Suppressor macrophage (primary cell): ENCODE measurements around the gene DAP.
"Not testable (repeated sequence)": the region's sequence is repeated elsewhere in the genome, so short reads cannot be mapped to it uniquely, and the experiment has no call there.

Experiments used
- DNase-seq, 4 experiments: peaks; one replicate each; pipeline ENCODE4 v3.0.0-alpha.2; 2020 to 2022

Gene DAP

DNA sequence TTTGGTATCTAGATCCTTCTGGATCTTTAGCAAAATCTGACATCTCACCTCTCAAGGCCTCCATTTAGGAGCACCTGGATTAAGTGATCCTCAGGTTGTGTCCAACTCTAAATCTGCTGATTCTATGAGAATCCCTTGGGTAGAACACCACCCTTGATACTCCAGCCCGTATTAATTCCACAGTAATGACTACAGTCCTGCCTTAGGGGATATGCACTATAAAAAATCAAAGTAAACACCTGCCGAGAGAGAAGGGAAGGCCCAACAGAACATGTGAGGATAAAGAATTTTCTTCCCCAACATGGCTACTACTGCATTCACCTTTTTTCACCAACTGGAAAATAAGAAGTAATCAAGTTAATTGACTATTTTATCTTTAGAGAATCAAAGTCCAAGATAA, 27.6 kb downstream of the DAP start:
- DNase-seq, result no peak

DNA sequence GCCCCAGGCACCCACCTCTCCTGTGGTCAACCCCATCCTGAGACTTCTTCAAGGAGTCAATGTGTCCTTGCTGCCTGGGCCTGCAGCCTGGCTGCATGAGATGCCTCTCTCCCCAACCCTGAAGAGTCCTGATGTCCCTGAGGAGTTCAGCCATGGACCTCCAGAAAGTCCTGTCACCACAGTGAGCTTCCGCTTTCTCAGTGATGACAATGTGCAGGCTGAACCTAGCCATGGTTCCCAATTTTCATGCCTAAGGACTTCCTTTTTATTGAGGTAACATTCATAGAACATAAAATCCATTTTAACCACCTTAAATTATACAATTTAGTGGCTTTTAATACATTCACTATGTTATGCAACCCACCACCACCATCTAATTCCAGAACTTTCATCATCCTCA, 29.1 kb downstream of the DAP start:
- peak; percentile 52 to 70 (median 62) for DNase-seq

GRCh38 chr5:10730043-10730351, 31.0 kb downstream of the DAP start:
- no peak for DNase-seq

GRCh38 chr5:10729320-10730042, 31.6 kb downstream of the DAP start:
- peak; percentile 27 to 64 (median 52) for DNase-seq

DNA sequence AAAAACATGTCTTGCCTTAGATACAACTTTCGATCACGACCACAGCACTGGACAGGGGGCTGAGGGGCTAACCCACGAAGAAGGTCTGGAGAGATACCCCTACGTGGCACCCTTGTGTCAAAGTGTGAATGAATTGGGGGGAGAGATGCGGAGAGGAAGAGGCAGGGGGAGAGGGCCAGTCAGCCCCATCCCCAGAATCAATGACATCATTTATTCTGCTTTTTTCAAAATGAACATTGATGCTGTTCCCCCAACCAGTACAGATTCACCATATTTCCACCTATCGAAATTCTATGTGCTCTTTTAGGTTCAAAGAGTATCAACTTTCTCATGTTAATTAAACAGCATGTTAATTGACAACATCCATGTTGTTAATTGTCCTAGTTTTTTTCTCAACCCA, 32.4 kb downstream of the DAP start:
- no peak for DNase-seq

DNA sequence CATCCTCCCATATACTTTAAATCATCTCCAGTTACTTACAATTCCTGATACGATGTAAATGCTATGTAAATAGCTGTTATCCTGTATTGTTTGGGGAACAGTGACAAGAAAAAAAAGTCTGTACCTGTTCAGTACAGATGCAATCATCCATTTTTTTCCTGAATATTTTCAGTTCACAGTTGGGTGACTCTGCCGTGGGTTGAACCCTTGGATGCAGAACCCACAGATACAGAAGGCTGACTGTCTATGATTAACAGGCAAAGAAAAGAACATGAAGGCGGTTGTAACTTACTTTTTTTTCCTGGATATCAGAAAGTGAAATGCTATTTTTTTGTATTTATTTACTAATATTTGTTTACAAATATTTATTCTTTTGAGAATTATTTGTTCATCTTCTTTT, 33.2 kb downstream of the DAP start:
- DNase-seq, result no peak

DNA sequence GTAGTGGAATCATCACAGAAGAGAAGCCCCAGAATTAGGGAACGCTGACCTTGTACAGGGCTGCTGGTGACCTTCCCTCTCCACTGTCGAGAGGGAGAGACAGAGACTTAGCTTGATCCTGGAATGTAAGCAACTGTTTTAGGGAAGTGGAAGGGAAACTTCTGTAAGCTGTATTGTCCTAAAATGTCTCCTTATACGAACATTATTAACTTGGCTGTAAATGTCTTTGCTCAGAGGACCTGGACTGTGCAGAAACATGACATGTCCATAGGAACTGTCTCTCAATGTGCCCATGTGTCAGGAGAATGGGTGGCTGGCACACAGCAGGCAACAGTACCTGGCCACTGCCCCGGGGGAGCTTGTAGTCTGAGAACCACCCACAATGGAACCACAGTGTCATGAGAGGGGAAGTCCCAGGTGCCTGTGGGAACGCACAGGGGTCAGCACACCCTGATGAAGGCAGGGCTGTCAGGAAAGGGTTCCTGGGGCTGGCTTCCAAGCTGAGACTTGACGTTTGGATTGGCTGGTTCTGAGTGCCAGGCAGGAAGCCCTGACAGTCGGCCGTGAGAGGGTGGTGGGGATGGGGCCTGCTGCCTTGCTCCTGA, 34.0 kb downstream of the DAP start:
- peak; percentile 19 to 51 (median 46) for DNase-seq

- DNase-seq, result no peak
Measured at GRCh38 chr5:10726179-10726912, 34.7 kb downstream of the DAP start.

GRCh38 chr5:10725636-10726035, 35.4 kb downstream of the DAP start:
- DNase-seq, result no peak

DNA sequence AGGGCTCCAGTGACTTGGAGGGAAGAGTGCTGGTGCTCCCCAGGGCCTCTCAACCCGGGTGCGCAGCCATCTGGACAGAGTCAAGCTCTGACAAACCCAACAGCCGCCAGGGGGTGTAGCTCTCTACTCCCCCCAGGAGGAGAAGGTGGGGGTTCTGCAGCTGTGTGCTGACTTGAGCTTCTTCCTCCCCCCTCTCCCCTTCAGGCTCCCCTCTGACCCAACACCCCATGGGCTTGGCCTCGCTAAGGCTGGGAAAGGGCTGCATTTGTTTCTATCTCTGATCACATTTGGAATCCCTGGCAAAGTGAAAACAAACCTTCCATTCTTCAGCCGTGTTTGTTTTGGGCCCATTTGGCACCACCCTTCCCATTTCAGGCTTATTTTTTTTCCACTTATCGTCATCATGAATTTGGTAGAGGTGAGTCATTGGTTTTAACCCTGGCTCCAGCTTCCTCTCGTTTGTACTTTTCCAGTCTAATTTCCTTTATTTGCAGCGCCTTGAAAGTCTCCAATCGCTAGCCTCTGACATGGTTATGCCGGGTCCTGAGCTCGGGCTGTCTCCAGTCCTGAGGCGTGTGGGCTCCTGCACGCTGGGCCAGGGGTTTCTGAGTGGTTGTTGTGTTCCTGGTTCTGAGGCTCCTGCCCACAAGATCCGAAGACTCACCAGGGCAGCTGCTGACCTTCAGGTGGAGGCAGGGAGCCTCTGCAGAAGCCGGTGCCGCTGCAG, 36.1 kb downstream of the DAP start:
- no peak for DNase-seq

GRCh38 chr5:10723514-10723913, 37.5 kb downstream of the DAP start:
- no peak for DNase-seq

DNA sequence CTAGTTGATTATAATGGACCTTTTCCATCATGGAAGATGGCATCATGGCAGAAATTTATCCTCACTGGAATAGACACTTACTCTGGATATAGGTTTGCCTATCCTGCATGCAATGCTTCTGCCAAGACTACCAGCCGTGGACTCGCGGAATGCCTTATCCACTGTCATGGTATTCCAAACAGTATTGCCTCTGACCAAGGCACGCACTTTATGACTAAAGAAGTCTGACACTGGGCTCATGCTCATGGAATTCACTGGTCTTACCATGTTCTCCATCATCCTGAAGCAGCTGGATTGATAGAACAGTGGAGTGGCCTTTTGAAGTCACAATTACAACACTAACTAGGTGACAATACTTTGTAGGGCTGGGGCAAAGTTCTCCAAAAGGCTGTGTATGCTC, 40.3 kb downstream of the DAP start:
- not testable (repeated sequence) for DNase-seq

- DNase-seq, result peak; percentile 31 to 68 (median 45)
Measured at GRCh38 chr5:10719965-10720364, 41.1 kb downstream of the DAP start.

GRCh38 chr5:10718617-10719016, 42.4 kb downstream of the DAP start:
- DNase-seq, result not testable (repeated sequence)

DNA sequence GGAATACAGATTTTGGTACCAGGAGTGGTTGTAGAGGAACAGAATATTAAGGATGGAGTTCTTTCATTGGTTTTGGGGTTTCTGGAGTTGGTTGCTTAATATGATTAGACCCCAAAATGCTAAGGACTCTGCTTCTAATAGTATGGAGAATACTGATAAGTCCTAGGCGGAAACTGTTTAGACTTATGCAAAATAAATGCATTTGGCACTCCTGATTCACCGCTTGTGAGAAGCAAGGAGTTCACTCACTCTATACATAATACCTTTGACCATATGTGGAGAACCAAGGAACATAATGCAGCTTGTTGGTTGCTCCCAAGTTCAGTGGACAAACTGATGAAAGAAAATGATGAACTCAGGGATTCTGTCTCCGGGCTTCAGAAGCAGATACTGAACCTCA, 44.2 kb downstream of the DAP start:
- not testable (repeated sequence) for DNase-seq

DNA sequence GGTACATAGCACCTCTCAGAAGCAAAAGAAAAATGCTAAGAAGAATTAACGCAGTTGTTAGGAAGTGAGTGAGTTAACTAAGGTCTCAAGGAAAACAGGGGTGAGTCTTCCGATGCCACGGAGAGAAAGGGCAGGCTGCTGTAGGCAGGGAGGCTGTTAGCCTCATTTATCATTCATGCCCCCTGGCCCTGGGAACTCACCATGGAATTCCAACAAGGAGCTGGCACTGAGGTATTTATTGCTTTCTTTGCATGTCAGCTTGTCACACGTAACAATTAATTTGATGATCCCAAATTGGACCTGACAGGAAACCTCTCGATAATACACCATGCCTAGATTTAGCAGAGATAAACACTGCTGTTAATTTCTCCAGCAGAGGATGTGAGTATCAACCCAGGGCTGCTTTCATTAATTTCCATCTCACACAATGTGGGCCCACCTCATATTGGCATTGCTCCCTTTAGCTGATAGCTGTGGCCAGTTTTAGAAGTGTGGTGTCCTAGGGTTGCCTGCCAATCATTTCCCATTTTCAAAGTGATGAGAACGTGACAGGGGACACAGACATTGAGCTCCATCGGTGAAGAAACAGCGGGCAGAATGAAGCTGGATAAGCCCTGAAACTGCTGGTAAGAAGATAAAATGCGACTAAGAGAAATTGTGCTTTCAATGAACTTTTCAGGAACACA, 45.3 kb downstream of the DAP start:
- no peak for DNase-seq

DNA sequence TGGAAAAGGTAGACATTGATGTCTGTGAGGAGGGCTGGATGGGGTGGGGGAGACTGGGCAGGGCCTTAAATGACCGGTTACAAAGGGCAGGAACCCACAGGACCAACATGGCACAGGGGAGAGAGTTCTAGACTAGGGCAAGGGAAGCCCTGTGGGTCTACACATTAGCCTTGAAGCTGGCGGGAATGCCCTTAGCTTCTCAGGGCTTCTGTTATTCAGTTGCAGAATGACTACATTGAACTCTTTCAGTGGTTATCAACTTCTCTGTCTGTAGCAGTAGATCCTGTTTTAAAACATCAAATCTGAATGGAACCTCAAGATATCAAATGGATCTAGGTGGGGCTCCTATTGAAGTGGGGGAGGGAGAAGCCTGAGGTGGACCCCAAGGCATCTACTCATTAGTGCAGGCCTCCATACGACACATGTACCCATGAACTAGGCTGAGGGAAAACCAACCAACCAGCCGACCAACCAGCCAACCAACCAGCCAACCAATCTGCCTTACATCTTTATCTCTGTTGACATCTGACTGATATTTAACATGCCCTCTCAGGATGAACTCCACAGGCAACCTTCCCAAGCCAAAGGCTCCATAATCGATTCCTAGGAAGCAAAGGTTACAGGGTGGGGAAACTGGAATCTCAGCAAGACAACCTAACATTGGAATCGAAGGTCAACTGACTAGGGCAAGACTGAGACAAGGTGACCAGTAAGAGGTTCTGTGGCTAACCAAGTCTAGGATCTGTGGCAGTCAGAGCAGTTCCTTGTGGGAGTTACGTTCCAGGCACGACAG, 48.3 kb downstream of the DAP start:
- DNase-seq, result no peak

GRCh38 chr5:10711562-10711961, 49.5 kb downstream of the DAP start:
- DNase-seq, result no peak

DNA sequence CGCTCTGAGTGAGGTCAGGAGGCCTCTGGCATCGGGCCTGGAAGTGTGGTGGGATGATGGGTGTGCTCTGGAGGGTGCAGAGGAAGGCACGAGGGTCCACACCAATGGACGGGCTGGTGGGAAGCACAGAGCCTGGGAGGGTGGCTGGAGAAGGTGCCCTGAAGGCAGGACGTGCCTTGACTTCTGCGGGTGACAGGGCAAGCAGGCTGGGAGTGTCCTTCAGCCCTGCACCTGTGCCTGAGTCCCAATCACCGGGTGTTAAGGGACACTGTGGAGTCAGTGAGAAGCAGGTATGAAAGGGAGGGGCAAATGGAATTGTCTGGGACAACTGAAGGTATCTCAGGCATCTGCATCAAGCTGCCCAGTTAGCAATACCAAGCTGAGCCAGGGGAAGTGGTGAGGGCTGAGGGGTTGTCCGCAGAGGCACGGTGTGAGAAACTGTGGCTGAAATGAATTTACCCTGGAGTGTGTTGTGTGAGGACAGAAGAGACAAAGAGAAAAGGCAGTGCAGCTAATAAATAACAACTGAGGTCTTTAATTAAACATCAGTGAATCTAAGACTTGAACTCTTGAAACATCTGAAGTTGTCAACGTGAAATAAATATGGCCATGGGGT, 50.4 kb downstream of the DAP start:
- no peak for DNase-seq

GRCh38 chr5:10709933-10710332, 51.1 kb downstream of the DAP start:
- no peak for DNase-seq

GRCh38 chr5:10709409-10709808, 51.6 kb downstream of the DAP start:
- DNase-seq, result no peak
